HG03460 (cell line): ENCODE data around the gene ZNF318.
"Not testable (repeated sequence)": the region's sequence is repeated elsewhere in the genome, so short reads cannot be mapped to it uniquely, and the experiment has no call there.

Experiments
- ATAC-seq: cut with Tn5 transposase; IDR thresholded peaks from one replicate; pipeline ENCODE4 v1.9.1; 2021; ENCODE audit not compliant: unreplicated experiment

ZNF318 gene

GRCh38 chr6:43303751-43304331 is 65.6 kb downstream of the ZNF318 start:
- ATAC-seq, result no peak

GRCh38 chr6:43303006-43303405 is 66.4 kb downstream of the ZNF318 start:
- not testable (repeated sequence) for ATAC-seq

- ATAC-seq, result no peak
These were observed 67.3 kb downstream of the ZNF318 start for GRCh38 chr6:43302126-43302525.

GRCh38 chr6:43301081-43301870 is 68.2 kb downstream of the ZNF318 start:
- no peak for ATAC-seq

GRCh38 chr6:43299338-43300293 is 69.8 kb downstream of the ZNF318 start:
- no peak for ATAC-seq

- ATAC-seq, result no peak
These were observed 70.7 kb downstream of the ZNF318 start for GRCh38 chr6:43298565-43299337.

- ATAC-seq, result no peak
These were observed 71.5 kb downstream of the ZNF318 start, which contains the start of gene SLC22A7 for GRCh38 chr6:43297644-43298564. SLC22A7 (plus strand) TSS chr6:43298260; CDS start chr6:43298359, 99 bp downstream.

GRCh38 chr6:43296780-43297497 is 72.5 kb downstream of the ZNF318 start:
- no peak for ATAC-seq

- no peak for ATAC-seq
These were observed 74.0 kb downstream of the ZNF318 start for GRCh38 chr6:43295456-43295855.

GRCh38 chr6:43294536-43294935 is 74.9 kb downstream of the ZNF318 start:
- ATAC-seq, result no peak

- no peak for ATAC-seq
These were observed 75.7 kb downstream of the ZNF318 start for GRCh38 chr6:43293698-43294097.

- ATAC-seq, result no peak
These were observed 76.6 kb downstream of the ZNF318 start for GRCh38 chr6:43292763-43293318.

- ATAC-seq, result no peak
These were observed 77.1 kb downstream of the ZNF318 start for GRCh38 chr6:43292341-43292740.

- ATAC-seq, result no peak
These were observed 77.7 kb downstream of the ZNF318 start for GRCh38 chr6:43291708-43292107.

- no peak for ATAC-seq
These were observed 78.5 kb downstream of the ZNF318 start for GRCh38 chr6:43290905-43291355.

- ATAC-seq, result no peak
These were observed 79.0 kb downstream of the ZNF318 start for GRCh38 chr6:43290339-43290904.

GRCh38 chr6:43287717-43288679 is 81.4 kb downstream of the ZNF318 start:
- no peak for ATAC-seq
